Large intestine (tissue), 12 donors: ENCODE measurements around the gene DYRK2. TPM values are rescaled to one million over a fixed set of nuclear protein-coding genes. Genes with fewer than 3 reads are reported as not detected.

Experiments used
- DNase-seq, 2 donors: peaks; one replicate each; pipeline versions ENCODE4 v3.0.0 to v3.0.0-alpha.2; 2013
- H3K27ac ChIP-seq: one replicate; pipeline ENCODE4 v1.5.1; 2013; ENCODE audit warnings: low read length
- H3K27me3 ChIP-seq: 2 replicates; pipeline ENCODE4 v1.6.1; 2013; ENCODE audit warnings: low read length; ENCODE audit not compliant: control insufficient read depth, insufficient read depth
- H3K36me3 ChIP-seq: 2 replicates; pipeline ENCODE4 v1.6.1; 2013; ENCODE audit warnings: low read length; ENCODE audit not compliant: control insufficient read depth, insufficient read depth
- H3K4me1 ChIP-seq: one replicate; pipeline ENCODE4 v1.6.1; 2013; ENCODE audit warnings: low read length; ENCODE audit not compliant: control insufficient read depth, insufficient read depth
- H3K4me3 ChIP-seq: one replicate; pipeline ENCODE4 v1.5.1; 2013; ENCODE audit warnings: low read length
- H3K9me3 ChIP-seq: one replicate; pipeline ENCODE4 v1.6.1; 2013; ENCODE audit warnings: mild to moderate bottlenecking, low read depth, low read length, moderate library complexity; ENCODE audit not compliant: control insufficient read depth
- WGBS: methylation state at CpG from one replicate; pipeline ENCODE4 v1.1.5; 2013; ENCODE audit warnings: low lambda C conversion rate; ENCODE audit not compliant: insufficient coverage; 5-methylcytosine and 5-hydroxymethylcytosine counted together
- long read RNA-seq, 11 donors: transcript quantifications; one replicate each; lab custom pipeline, GENCODE V29; 2026
- polyA plus RNA-seq: library from polyadenylated mRNA; unstranded; fragments of 120-200 nt; gene quantifications from one replicate; pipeline ENCODE4 v1.2.1, GENCODE V29; 2013

DYRK2 gene
- 62.7 TPM for polyA plus RNA-seq
- long read RNA-seq, donor 1, full-length matches to known transcripts, result 11 of 11 reads
- long read RNA-seq, donor 1, partial matches to known transcripts, result 0 of 11 reads
- long read RNA-seq, donor 1, other reads (novel, unspliced or antisense), result 0 of 11 reads
- long read RNA-seq, donor 2, full-length matches to known transcripts, result 29 of 59 reads
- long read RNA-seq, donor 2, partial matches to known transcripts, result 30 of 59 reads
- long read RNA-seq, donor 2, other reads (novel, unspliced or antisense), result 0 of 59 reads
- long read RNA-seq, donor 3, result 0 reads
- long read RNA-seq, donor 4, full-length matches to known transcripts, result 1 of 1 reads
- long read RNA-seq, donor 4, partial matches to known transcripts, result 0 of 1 reads
- long read RNA-seq, donor 4, other reads (novel, unspliced or antisense), result 0 of 1 reads
- long read RNA-seq, donor 5, full-length matches to known transcripts, result 9 of 9 reads
- long read RNA-seq, donor 5, partial matches to known transcripts, result 0 of 9 reads
- long read RNA-seq, donor 5, other reads (novel, unspliced or antisense), result 0 of 9 reads
- long read RNA-seq, donor 6, full-length matches to known transcripts, result 22 of 22 reads
- long read RNA-seq, donor 6, partial matches to known transcripts, result 0 of 22 reads
- long read RNA-seq, donor 6, other reads (novel, unspliced or antisense), result 0 of 22 reads
- long read RNA-seq, donor 7, full-length matches to known transcripts, result 16 of 16 reads
- long read RNA-seq, donor 7, partial matches to known transcripts, result 0 of 16 reads
- long read RNA-seq, donor 7, other reads (novel, unspliced or antisense), result 0 of 16 reads
- long read RNA-seq, donor 8, full-length matches to known transcripts, result 33 of 67 reads
- long read RNA-seq, donor 8, partial matches to known transcripts, result 34 of 67 reads
- long read RNA-seq, donor 8, other reads (novel, unspliced or antisense), result 0 of 67 reads
- long read RNA-seq, donor 9, full-length matches to known transcripts, result 18 of 18 reads
- long read RNA-seq, donor 9, partial matches to known transcripts, result 0 of 18 reads
- long read RNA-seq, donor 9, other reads (novel, unspliced or antisense), result 0 of 18 reads
- long read RNA-seq, donor 10, full-length matches to known transcripts, result 34 of 90 reads
- long read RNA-seq, donor 10, partial matches to known transcripts, result 56 of 90 reads
- long read RNA-seq, donor 10, other reads (novel, unspliced or antisense), result 0 of 90 reads
- long read RNA-seq, donor 11, full-length matches to known transcripts, result 20 of 20 reads
- long read RNA-seq, donor 11, partial matches to known transcripts, result 0 of 20 reads
- long read RNA-seq, donor 11, other reads (novel, unspliced or antisense), result 0 of 20 reads

DNA sequence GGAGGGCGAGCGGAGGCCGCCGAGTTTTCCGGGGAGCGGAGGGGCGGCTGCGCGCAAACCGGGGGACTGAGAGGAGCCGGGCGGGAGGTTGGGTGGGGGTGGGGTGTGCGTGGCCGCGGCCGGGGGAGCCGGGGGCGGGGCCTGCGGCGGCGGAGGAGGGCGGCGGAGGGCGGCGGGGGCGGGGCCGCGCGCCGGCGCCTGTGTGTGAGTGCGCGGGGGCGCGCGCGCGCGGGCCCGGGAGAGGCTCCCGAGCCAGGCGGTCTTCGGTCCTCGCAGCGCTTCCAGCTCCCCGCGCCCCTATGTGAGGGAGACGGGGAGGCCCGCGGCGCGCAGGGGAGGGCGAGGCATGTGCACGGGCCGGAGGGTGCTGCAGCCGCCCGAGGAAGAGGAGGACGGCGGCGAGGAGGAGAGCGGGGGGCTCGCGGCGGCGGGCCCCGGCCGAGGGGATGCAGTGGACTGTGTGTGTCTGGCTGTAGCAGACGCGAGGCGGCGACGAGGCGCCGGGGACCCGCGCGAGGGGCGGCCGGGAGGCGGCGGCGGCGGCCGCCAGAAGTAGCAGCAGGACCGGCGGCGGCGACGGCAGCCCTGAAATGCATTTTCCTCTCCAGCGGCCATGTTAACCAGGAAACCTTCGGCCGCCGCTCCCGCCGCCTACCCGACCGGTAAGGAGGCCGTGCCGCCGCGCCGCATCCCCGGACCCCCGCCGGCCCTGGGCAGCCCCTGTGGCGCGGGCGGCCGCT, at the start of gene DYRK2:
Gene DYRK2 (plus strand): TSS at position 225 of the 740 bp plus-strand sequence. CDS start 389 bp downstream, at position 614.
- peak within 1 kb of the TSS; percentile 94 for H3K4me3 ChIP-seq
- no peaks in the 10 kb centered on the region for H3K27me3 ChIP-seq
- H3K27ac ChIP-seq, result peak within 1 kb of the TSS; percentile 96
- DNase-seq, result peak; percentile 85 to 90
- H3K9me3 ChIP-seq, result no peaks in the 10 kb centered on the region
- H3K4me1 ChIP-seq, result peaks cover 12% of the 10 kb centered on the region
- WGBS, result no CpG with 5 or more reads among the region's 109 CpGs
- H3K36me3 ChIP-seq, result peaks cover 3% of the 10 kb centered on the region

DNA sequence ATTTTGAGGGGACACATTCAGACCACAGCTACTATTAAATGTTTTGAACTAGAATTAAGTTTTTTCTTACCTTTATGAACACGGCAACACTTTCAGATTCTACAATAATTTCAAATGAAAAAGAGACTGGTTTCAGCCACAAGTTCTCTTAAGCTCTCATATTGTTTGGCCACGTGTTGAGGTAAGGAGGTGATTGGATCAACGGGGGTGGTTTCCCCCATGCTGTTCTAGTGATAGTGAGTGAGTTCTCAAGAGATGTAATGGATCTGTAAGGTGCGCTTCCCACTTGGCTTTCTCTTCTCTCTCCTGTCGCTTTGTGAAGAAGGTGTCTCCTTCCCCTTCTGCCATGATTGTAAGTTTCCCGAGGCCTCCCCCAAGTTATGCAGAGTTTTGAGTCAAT, 48.9 kb upstream of the DYRK2 start:
- H3K27me3 ChIP-seq, result no peaks in the 10 kb centered on the region
- no peak overlapping the region for H3K4me3 ChIP-seq
- no CpG with 5 or more reads among the region's 6 CpGs for WGBS
- H3K9me3 ChIP-seq, result no peaks in the 10 kb centered on the region
- H3K4me1 ChIP-seq, result no peaks in the 10 kb centered on the region
- DNase-seq, result no peak
- H3K36me3 ChIP-seq, result no peaks in the 10 kb centered on the region
- H3K27ac ChIP-seq, result no peak overlapping the region

DNA sequence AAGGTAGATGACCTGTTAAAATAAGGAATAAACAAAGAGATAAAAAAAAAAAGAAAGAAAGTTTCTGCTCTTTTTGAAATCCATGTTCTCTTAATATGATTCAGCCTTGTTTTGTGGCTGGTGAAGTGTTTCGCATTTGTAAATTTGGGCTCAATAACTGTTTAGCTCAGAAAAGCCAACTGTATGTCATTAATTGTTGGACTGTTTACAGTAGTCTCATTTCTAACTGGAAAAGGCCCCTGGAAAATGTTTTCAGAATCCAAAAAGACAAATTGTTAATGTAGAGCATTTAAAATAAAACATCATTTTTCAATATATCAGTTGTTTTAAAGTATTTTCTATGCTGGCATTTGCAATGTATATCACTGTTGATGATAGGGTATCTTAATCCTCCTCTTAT, 47.4 kb upstream of the DYRK2 start:
- WGBS, result 80% methylated on average over 1 of the region's 1 CpG
- H3K4me1 ChIP-seq, result no peaks in the 10 kb centered on the region
- no peaks in the 10 kb centered on the region for H3K9me3 ChIP-seq
- H3K27ac ChIP-seq, result no peak overlapping the region
- no peaks in the 10 kb centered on the region for H3K27me3 ChIP-seq
- H3K36me3 ChIP-seq, result no peaks in the 10 kb centered on the region
- no peak overlapping the region for H3K4me3 ChIP-seq
- no peak for DNase-seq

DNA sequence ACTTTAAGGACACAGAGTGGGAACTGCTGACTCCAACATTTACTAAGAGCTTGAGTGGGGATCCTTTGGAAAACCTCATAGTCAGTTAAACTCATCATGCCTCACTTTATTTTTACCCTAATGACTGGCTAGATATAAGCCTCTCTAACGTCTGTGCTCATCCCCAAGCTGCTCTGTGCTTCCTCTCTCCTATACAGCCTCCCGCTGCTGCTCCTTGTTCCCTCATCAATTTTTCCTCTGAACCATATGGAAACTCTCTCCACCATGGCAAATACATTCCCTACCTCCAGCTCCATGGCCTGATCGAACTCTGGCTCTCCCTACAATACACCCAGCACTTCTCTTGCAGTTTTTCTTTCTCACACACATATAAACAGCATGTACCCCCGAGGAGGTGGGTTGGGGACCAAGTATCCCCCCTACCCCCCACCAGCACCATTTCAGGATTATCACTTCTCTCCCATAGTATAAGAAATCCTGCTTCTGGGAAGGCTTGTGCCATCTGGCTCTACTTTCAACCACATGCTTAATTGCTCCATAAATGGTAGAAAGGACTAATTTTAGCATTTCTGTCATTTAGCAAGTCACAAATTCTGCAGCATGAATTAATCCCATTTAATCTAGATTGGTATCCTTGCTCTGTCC, 39.2 kb upstream of the DYRK2 start:
- Histone ChIP-seq H3K36me3 (no peaks in the 10 kb centered on the region), H3K27ac (no peak overlapping the region), H3K4me1 (no peaks in the 10 kb centered on the region), H3K9me3 (no peaks in the 10 kb centered on the region), H3K27me3 (no peaks in the 10 kb centered on the region), H3K4me3 (no peak overlapping the region)
- 75% methylated on average over 2 of the region's 4 CpGs for WGBS
- DNase-seq, result no peak

DNA sequence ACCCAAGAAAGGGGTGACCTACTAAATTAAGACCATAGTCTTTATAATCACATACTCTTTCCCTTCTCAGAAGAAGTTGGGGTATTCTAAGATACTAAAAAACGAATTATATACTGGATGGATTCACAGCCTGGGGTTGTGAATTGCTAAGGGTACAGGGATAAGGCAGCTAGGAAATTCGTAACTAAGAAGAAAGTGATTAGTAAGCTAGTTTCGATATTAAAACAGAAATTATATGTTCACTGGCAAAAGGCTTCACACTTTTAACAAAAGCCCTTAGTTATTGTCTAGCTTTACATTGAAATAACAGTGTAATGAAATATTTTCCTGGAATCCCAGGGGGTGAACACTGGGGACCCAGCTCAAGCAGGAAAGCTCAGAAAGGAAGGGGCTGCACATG, 35.5 kb upstream of the DYRK2 start:
- no peaks in the 10 kb centered on the region for H3K4me1 ChIP-seq
- H3K4me3 ChIP-seq, result no peak overlapping the region
- no peak for DNase-seq
- no peak overlapping the region for H3K27ac ChIP-seq
- no peaks in the 10 kb centered on the region for H3K9me3 ChIP-seq
- 80% methylated on average over 2 of the region's 3 CpGs for WGBS
- no peaks in the 10 kb centered on the region for H3K27me3 ChIP-seq
- H3K36me3 ChIP-seq, result no peaks in the 10 kb centered on the region

DNA sequence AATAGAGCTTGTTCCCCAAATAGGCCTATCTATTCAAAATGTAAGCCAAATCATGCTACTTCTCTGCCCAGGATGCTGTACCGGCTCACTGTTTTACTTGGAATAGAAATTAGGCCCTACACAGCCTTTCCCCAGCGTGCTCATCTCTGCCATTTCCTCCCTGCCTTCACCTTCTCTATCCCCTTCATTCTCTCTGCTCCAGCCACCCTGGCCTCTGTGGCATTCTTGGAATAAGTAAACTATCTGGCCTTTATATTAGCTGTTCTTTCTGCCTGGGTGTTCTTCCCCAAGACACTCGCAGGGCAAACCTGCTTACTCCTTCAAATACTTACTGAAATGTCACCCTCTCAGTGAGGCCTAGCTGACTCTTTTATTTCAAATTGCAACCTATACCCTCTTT, 30.9 kb upstream of the DYRK2 start:
- no peaks in the 10 kb centered on the region for H3K36me3 ChIP-seq
- no peaks in the 10 kb centered on the region for H3K4me1 ChIP-seq
- H3K4me3 ChIP-seq, result no peak overlapping the region
- H3K9me3 ChIP-seq, result no peaks in the 10 kb centered on the region
- H3K27ac ChIP-seq, result no peak overlapping the region
- DNase-seq, result no peak
- no peaks in the 10 kb centered on the region for H3K27me3 ChIP-seq
- WGBS, result 86% methylated on average over 1 of the region's 3 CpGs

DNA sequence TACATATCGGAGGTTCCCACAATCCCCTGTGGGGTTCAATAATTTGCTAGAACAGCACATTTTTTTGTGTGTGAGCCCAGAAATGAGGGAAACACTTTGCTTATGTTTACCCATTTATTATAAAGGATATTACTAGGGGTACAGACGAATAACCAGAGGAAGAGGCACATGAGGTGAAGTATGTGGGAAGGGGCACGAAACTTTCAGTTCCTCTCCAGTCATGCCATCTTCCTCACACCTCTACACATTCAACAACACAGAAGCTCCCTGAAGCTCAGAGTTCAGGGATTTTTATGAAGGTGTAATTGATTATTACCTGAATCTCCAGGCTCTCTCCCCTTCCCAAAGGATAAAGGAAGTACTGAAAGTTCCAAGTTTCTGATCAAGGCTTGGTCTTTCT, 30.2 kb upstream of the DYRK2 start:
- H3K27ac ChIP-seq, result no peak overlapping the region
- H3K36me3 ChIP-seq, result no peaks in the 10 kb centered on the region
- H3K27me3 ChIP-seq, result no peaks in the 10 kb centered on the region
- no peaks in the 10 kb centered on the region for H3K9me3 ChIP-seq
- WGBS, result no CpG with 5 or more reads among the region's 3 CpGs
- no peak overlapping the region for H3K4me3 ChIP-seq
- H3K4me1 ChIP-seq, result no peaks in the 10 kb centered on the region
- DNase-seq, result no peak

DNA sequence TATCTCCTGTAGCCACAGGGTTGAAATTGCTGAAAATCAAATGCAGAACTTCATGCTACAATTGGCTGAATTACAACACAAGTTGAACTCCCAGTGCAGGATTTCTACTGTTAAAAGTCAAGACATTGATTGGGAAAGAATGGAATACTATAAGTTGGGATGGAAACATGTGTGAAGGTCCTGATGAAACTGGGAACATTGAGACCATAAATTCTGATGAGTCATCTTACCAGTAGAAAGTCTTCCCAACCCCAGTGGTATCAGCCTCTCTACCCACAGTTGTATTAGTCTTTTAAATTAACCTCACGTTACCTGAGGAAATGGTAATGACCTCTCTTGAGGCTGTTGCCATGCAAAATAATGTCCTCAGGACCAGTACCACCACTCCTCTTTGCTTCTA, 27.4 kb upstream of the DYRK2 start:
- no peak overlapping the region for H3K27ac ChIP-seq
- DNase-seq, result no peak
- H3K9me3 ChIP-seq, result no peaks in the 10 kb centered on the region
- no peaks in the 10 kb centered on the region for H3K4me1 ChIP-seq
- H3K4me3 ChIP-seq, result no peak overlapping the region
- H3K36me3 ChIP-seq, result no peaks in the 10 kb centered on the region
- no CpG with 5 or more reads among the region's 1 CpG for WGBS
- no peaks in the 10 kb centered on the region for H3K27me3 ChIP-seq

DNA sequence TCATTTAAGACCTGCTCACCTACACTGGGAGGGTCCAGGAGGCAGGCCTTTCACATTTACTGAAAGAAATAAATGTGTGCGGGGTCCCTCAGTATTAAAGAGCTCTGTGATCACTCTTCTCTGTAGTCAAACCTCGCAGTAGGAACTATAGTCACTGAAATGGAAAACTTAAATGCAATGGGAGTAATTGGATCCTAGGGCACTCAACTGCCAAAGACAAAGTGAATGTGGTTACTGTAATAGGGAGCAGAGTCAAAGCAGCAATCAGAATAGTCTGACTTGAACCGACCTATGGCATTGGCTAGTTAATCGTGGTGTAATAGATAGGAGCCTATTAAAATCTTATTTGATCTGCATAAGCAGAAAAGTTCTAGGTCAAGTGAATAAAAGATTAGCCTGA, 26.6 kb upstream of the DYRK2 start:
- Histone ChIP-seq H3K9me3 (no peaks in the 10 kb centered on the region), H3K27me3 (no peaks in the 10 kb centered on the region), H3K4me1 (no peaks in the 10 kb centered on the region), H3K4me3 (no peak overlapping the region), H3K36me3 (no peaks in the 10 kb centered on the region), H3K27ac (no peak overlapping the region)
- WGBS, result no CpG with 5 or more reads among the region's 4 CpGs
- DNase-seq, result no peak
